ENCODE measurements around the gene MYOT.
"Not testable (repeated sequence)": the region's sequence is repeated elsewhere in the genome, so short reads cannot be mapped to it uniquely, and the experiment has no call there.

Gene MYOT, protein sequence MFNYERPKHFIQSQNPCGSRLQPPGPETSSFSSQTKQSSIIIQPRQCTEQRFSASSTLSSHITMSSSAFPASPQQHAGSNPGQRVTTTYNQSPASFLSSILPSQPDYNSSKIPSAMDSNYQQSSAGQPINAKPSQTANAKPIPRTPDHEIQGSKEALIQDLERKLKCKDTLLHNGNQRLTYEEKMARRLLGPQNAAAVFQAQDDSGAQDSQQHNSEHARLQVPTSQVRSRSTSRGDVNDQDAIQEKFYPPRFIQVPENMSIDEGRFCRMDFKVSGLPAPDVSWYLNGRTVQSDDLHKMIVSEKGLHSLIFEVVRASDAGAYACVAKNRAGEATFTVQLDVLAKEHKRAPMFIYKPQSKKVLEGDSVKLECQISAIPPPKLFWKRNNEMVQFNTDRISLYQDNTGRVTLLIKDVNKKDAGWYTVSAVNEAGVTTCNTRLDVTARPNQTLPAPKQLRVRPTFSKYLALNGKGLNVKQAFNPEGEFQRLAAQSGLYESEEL

DNA sequence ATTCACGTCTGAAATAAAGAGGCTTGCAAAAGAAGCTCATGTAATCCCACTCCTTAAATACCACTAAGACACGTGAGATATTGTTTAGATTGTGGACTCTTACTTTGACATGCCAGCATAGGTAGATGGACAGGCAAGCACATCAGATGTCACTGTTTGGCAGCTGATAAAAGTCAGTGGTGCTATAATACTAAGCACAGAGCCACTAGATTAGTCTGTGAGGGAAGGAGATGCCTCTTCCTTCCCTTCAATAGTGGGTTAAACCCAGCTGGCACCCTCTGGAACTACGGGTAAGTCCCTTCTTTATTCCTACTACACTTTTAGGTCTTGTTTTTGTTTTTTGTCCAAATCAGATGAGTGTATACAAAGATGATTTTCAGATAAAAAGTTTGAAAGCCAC is at the start of gene MYOT:
Gene MYOT, plus strand, starts transcription at position 197 of the 400 bp plus-strand sequence. CDS start 2,792 bp downstream, outside the sequence.
- no peak for DNase-seq

- no peak for DNase-seq
Measured at GRCh38 chr5:137819766-137820165, 47.9 kb upstream of the MYOT start.

DNA sequence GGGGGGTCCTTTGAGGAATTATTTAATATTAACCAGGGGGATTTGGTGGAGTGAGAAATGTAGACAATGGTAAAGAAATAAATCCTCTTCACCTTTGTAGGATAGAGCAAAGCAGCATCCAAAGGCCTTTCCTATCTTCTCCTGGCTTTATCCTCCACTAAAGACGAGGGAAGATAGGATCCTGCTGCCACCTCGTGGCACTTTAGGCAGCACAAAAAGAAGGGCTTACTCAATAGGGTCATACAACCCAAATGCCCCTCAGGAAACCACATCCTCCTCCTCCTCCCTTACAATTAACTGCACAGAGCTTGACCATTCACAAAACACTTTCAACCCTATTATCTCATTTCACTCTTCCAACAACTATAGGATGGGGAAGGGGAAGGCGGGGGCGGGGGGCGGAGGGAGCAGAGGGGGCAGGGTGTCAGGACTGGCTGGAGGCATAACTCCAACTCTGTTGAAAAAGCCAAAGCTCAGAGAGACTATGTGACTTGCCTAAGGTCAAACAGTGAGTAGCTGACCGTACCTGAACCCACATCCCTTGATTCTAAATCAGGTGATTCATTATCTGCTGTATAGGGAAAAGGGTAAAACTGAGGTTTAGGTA is 45.4 kb upstream of the MYOT start:
- no peak for DNase-seq

DNA sequence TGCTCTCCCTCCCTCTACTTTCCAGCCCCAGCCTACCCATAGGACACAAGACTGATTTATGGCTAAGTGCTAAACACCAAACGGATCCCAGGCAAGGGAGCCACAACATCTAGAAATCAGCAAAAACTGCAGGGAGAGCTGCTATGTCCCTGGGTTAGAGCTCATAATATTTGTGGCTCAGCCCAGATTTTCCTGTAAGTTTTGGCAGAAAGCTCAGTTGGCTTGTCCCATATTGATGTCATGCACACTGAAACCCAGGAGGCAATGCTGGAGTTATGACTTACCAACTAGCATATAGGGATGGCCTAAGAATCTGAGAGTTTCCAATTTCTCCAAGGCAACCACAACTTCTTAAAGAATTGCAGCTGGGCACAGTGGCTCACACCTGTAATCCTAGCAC is 44.7 kb upstream of the MYOT start:
- DNase-seq = no peak

- no peak for DNase-seq
Measured at GRCh38 chr5:137825165-137825564, 42.5 kb upstream of the MYOT start.

- DNase-seq = no peak
Measured at GRCh38 chr5:137826067-137826466, 41.6 kb upstream of the MYOT start.

DNA sequence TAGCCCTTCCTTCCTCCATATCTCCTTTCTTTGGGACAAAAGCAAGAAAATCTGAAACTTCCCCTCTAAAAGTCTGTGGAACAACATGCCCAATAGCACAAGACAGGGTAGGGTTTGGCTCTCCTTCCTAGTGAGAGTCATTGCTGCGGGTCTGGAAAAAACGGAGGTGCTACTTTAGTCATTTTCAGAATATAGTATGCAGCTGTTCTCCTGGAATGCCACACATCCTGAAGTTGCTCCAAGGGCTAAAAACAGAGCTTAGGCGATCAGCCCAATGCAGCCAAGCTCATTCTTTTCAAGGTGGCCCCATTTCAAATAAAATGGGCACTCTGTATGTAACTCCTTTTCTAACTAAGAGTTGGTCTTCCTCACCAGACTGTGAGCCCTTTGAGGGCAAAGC is 39.5 kb upstream of the MYOT start:
- no peak for DNase-seq

GRCh38 chr5:137828664-137829063 is 39.0 kb upstream of the MYOT start:
- DNase-seq = no peak

DNA sequence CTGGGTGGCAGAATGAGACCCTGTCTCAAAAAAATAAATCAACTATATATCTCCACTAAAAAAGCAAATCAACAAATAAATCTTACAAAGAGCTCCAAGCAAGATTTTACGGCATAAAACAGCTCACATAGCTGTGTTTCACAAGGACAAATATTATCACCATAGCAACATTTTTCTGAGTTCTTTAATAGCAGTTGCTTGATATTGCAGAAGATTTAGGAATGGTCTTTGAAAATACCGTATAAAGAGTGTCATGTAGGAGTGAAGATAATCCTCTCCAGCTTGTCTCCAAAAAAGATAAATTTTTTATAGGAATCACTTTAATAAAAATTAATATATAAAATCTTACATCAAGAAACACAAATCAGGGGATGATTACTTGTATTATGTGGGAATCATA is 36.6 kb upstream of the MYOT start:
- no peak for DNase-seq

GRCh38 chr5:137831526-137831925 is 36.1 kb upstream of the MYOT start:
- no peak for DNase-seq

DNA sequence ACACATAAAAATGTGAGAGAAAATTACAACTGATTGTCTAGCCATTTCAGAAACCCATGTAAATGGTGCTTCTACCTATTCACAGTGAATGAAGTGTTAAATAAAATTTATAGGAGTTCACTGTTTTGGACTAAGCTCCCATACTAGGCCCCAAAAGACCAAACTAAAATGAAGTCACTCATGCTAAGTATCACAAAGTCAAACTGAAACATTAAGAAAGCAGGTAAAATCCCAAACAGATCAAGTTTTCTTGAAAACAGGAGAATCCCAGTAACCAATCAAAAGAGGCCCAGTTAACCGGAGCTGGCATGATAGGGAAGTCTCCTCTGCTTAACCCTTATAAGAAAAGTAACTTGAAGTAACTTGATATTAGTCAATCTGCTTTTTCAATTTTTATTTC is 35.2 kb upstream of the MYOT start:
- DNase-seq = no peak

DNA sequence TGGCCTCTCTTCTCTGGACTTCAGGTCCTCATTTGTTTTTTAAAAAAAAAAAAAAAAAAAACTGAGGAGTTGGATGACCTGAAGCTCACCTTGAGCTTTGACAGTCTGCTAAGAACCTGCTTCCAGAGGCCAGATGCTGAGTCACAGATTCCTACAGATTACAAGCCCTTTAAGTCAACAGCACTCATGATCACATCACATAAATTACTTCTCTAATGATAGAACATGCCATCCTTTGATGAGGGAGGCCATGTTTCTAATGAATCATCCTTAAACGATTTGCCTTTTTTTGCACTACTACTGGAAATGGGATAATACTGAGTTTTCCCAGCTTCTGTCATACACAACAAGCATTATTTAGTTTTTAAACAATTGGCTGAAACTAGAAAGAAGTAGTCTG is 34.2 kb upstream of the MYOT start:
- DNase-seq = no peak

DNA sequence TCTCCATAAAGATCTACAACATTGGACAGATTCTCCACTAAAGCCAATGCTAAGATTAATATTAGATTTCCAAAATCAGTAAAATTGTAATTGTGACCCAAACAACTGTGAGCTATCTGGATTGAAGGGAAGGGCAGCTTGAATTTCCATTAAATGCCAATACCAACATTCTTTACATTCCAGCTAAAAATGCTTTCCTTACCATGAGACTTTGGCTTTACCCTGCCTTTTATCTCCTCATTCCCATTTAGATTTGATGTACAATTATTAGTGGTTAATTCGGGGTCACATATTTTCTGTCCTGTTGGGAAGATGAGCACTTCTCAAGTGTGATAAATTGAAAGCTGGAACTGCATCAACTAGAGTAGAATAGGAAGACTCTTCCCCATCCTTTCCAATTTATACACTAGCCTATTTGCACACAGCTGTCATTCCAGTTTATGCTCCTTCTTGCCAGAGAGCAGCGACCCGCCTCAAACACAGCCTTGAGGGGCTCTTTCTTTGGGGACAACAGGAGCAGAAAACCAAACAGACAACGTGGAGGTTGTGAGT is 33.1 kb upstream of the MYOT start:
- DNase-seq = no peak

- no peak for DNase-seq
Measured at GRCh38 chr5:137836298-137836697, 31.4 kb upstream of the MYOT start.

DNA sequence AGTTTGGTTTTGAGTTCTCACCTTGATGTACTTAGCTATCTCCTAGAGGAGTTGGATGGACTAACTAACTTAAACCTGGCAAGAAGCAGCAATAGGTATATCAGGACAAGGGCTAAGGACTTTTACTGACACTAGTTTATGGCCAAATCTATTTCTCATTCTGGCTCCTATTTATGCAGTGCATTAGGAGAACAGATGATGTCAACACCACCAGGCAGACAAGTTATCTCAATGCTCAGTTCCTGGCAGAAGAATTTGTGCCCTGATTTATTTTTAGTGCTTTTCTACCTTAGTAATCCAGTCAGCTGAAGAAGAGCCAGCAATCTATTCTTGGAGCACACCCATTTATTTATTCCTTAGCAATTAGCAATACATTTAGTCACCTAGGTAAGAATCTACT is 30.7 kb upstream of the MYOT start:
- DNase-seq = no peak

DNA sequence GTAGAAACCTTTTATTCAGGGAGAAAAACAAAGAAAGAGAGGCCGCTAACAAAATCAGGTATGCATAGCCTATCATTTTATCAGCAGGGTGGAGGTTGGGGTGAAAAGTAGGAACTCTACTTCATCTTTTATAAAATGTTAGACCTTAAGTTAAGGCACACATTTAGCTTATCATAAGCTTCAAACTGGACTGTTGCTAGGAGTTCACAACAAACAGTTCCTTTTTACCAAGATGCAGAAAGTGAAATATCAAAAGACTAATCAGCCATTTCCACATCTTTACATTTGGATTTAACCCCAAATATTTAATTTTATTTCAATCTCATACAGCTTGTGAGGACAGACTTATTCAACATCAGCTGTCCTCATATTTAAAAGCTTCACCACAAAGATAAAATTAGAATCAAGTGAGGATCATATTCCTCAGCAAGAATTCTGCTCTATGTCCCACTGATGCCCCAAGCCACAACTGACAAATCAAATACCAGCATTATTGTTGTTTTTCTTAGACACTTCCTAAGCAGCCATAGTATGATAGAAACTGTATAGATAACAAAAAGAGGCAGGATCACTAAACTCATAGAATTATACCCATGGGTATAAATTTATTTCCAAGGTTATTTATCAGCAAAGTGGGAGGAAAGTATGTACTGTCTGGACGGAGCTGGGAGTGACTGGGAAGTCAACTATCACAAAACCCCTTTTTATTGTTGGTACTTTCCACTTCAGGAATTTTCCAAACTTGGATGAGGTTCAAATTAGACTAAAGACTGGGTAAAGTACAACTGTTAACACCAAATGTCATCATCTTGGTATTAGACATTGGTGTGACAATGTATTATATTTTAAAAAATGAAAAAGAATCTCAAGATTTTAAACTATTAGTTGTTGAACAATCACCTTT is 29.9 kb upstream of the MYOT start:
- no peak for DNase-seq

DNA sequence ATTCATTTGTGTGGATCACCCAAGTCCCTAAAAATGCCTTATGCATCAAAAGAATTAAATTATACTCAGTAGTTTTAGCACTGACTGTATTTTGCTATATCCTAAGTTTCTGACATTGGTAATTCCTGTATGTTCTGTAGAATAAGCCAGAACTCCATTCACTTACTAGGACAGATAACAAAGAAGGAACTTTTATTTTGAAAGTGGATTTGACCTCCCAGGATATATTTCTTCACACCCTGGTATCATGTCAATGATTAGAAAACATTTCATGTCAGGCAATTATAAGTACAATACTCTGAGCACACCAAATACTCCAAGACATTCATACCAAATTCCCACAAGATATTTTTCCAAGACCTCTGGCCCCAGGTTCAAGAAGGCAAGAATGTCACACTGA is 28.7 kb upstream of the MYOT start:
- DNase-seq = no peak

DNA sequence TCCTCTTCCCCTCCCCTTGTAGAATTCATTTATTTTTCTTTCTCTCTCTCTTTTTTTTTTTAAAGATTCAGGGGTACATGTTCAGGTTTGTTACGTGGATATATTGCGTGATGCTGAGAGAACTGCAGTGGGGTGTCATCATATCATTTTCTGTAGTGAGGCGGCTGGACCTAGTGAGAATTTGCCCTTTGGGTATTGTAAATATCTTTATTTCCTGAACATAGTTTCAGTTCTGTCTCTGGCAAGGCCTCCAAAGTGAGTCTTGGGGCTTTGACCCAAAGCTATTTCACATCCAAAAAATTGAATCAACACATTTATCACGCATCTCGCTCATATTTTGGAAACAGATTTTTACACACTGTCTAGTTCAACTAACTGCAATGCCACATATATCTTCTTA is 25.4 kb upstream of the MYOT start:
- no peak for DNase-seq

GRCh38 chr5:137843676-137844299 is 23.9 kb upstream of the MYOT start:
- no peak for DNase-seq

GRCh38 chr5:137845472-137845871 is 22.2 kb upstream of the MYOT start:
- DNase-seq = no peak

DNA sequence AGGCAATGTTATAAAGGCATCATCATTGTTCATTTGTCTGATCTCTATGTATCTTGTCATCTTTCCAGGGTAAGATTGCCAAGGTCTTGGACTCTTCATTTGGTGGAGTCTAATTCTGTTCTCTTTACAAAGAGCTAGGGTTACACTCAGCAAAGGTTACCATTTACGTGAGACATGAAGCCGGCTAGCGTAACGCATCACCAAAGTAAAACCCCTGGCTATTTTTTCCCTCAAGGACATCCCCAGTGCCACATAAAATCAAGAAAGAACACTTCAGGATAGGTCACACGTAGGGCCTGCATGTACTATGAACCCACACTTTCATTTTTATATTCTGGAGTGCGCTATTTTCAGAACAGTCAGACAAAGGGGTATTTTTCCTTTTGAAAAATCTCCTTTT is 20.0 kb upstream of the MYOT start:
- DNase-seq = no peak

GRCh38 chr5:137853165-137853564 is 14.5 kb upstream of the MYOT start:
- DNase-seq = not testable (repeated sequence)

GRCh38 chr5:137856201-137856600 is 11.5 kb upstream of the MYOT start:
- DNase-seq = no peak

Data from CD4-positive, alpha-beta T cell treated with Interferon gamma for 1 hour (primary cell).